ENCODE data around the gene MSI2. TPM values are rescaled to one million over a fixed set of nuclear protein-coding genes. Genes with fewer than 3 reads are reported as not detected.

The MSI2 gene
- total and polyA plus RNA-seq, 2 experiments from 2014 or later: 4.3 to 17.9 TPM

GRCh38 chr17:57530026-57530425 is 273.7 kb downstream of the MSI2 start:
- Histone ChIP-seq H3K27ac (no peak overlapping the region), H3K9me3 (ENCODE audit: low read depth) (no peaks in the 10 kb centered on the region), H3K27me3 (replicated peaks; ENCODE audit: insufficient read depth) (no peaks in the 10 kb centered on the region), H4K20me1 (ENCODE audit: insufficient read depth) (no peaks in the 10 kb centered on the region), H3K9me2 (ENCODE audit: insufficient read depth) (no peaks in the 10 kb centered on the region), H3K4me1 (ENCODE audit: insufficient read depth) (peaks cover 15% of the 10 kb centered on the region), H3K9ac (no peak overlapping the region), H2AFZ (no peak overlapping the region), H3K4me2 (ENCODE audit: unreplicated experiment) (peak overlapping the region; percentile 48), H3F3A (ENCODE audit: insufficient read depth) (0 out of 2 replicates have a peak, but pooled peaks cover 10% of the 10 kb centered on the region), H3K79me2 (ENCODE audit: insufficient read depth) (no peaks in the 10 kb centered on the region), H3K36me3 (ENCODE audit: low read depth) (no peaks in the 10 kb centered on the region), H3K4me3 (no peak overlapping the region)
- no peak for TF ChIP-seq EZH2phosphoT487 (IDR thresholded peaks at IDR 0.05; ENCODE audit: insufficient read depth, low read depth)
- no peak for TF ChIP-seq EZH2 (IDR thresholded peaks at IDR 0.05; ENCODE audit: insufficient read depth, poor library complexity, severe bottlenecking)
- in situ Hi-C loops (cut with MboI): no loop called here
- WGBS, 2 experiments (ENCODE audit: low coverage in 1 of 2, low lambda C conversion rate in 2 of 2, missing lambda C conversion rate in 2 of 2): 38 to 48% methylated on average over 3 of the region's 3 CpGs
- DNase-seq: peak; percentile 45

- H4K20me1 ChIP-seq (ENCODE audit: insufficient read depth): no peaks in the 10 kb centered on the region
- no peaks in the 10 kb centered on the region for H3K27me3 ChIP-seq (replicated peaks; ENCODE audit: insufficient read depth)
- H3K4me3 ChIP-seq: no peak overlapping the region
- no peak overlapping the region for H3K9ac ChIP-seq
- no peaks in the 10 kb centered on the region for H3K36me3 ChIP-seq (ENCODE audit: low read depth)
- no peak overlapping the region for H3K27ac ChIP-seq
- DNase-seq: peak; percentile 11
- no peaks in the 10 kb centered on the region for H3K9me3 ChIP-seq (ENCODE audit: low read depth)
- H3K4me1 ChIP-seq (ENCODE audit: insufficient read depth): peaks cover 15% of the 10 kb centered on the region
- H2AFZ ChIP-seq: no peak overlapping the region
- WGBS, 2 experiments (ENCODE audit: low coverage in 1 of 2, low lambda C conversion rate in 2 of 2, missing lambda C conversion rate in 2 of 2): 64 to 68% methylated on average over 4 of the region's 4 CpGs
- in situ Hi-C loops (cut with MboI): no loop called here
- no peak for TF ChIP-seq EZH2 (IDR thresholded peaks at IDR 0.05; ENCODE audit: insufficient read depth, poor library complexity, severe bottlenecking)
- TF ChIP-seq EZH2phosphoT487 (IDR thresholded peaks at IDR 0.05; ENCODE audit: insufficient read depth, low read depth): no peak
- H3K9me2 ChIP-seq (ENCODE audit: insufficient read depth): no peaks in the 10 kb centered on the region
- H3K4me2 ChIP-seq (ENCODE audit: unreplicated experiment): peak overlapping the region; percentile 48
- no peaks in the 10 kb centered on the region for H3K79me2 ChIP-seq (ENCODE audit: insufficient read depth)
- 0 out of 2 replicates have a peak, but pooled peaks cover 10% of the 10 kb centered on the region for H3F3A ChIP-seq (ENCODE audit: insufficient read depth)
These were observed 274.2 kb downstream of the MSI2 start for GRCh38 chr17:57530508-57530907.

- no peaks in the 10 kb centered on the region for H4K20me1 ChIP-seq (ENCODE audit: insufficient read depth)
- H3K36me3 ChIP-seq (ENCODE audit: low read depth): no peaks in the 10 kb centered on the region
- no peaks in the 10 kb centered on the region for H3K27me3 ChIP-seq (replicated peaks; ENCODE audit: insufficient read depth)
- WGBS, 2 experiments (ENCODE audit: low coverage in 1 of 2, low lambda C conversion rate in 2 of 2, missing lambda C conversion rate in 2 of 2): 77 to 90% methylated on average over 7 of the region's 7 CpGs
- no peak for TF ChIP-seq EZH2 (IDR thresholded peaks at IDR 0.05; ENCODE audit: insufficient read depth, poor library complexity, severe bottlenecking)
- TF ChIP-seq EZH2phosphoT487 (IDR thresholded peaks at IDR 0.05; ENCODE audit: insufficient read depth, low read depth): no peak
- H3K27ac ChIP-seq: no peak overlapping the region
- 0 out of 2 replicates have a peak, but pooled peaks cover 10% of the 10 kb centered on the region for H3F3A ChIP-seq (ENCODE audit: insufficient read depth)
- H3K4me2 ChIP-seq (ENCODE audit: unreplicated experiment): no peak overlapping the region
- no peak overlapping the region for H2AFZ ChIP-seq
- no peaks in the 10 kb centered on the region for H3K9me2 ChIP-seq (ENCODE audit: insufficient read depth)
- H3K4me3 ChIP-seq: no peak overlapping the region
- in situ Hi-C loops (cut with MboI): no loop called here
- H3K4me1 ChIP-seq (ENCODE audit: insufficient read depth): peaks cover 15% of the 10 kb centered on the region
- H3K9ac ChIP-seq: no peak overlapping the region
- no peaks in the 10 kb centered on the region for H3K9me3 ChIP-seq (ENCODE audit: low read depth)
- H3K79me2 ChIP-seq (ENCODE audit: insufficient read depth): no peaks in the 10 kb centered on the region
- DNase-seq: no peak
These were observed 274.8 kb downstream of the MSI2 start for GRCh38 chr17:57531078-57531477.

GRCh38 chr17:57531648-57532504 is 275.6 kb downstream of the MSI2 start:
- Histone ChIP-seq H3K9ac (no peak overlapping the region), H3K36me3 (ENCODE audit: low read depth) (no peaks in the 10 kb centered on the region), H3K9me2 (ENCODE audit: insufficient read depth) (no peaks in the 10 kb centered on the region), H3K4me1 (ENCODE audit: insufficient read depth) (peaks cover 15% of the 10 kb centered on the region), H3K27me3 (replicated peaks; ENCODE audit: insufficient read depth) (no peaks in the 10 kb centered on the region), H3K9me3 (ENCODE audit: low read depth) (no peaks in the 10 kb centered on the region), H3K27ac (no peak overlapping the region), H3K79me2 (ENCODE audit: insufficient read depth) (no peaks in the 10 kb centered on the region), H3K4me2 (ENCODE audit: unreplicated experiment) (no peak overlapping the region), H4K20me1 (ENCODE audit: insufficient read depth) (no peaks in the 10 kb centered on the region), H3F3A (ENCODE audit: insufficient read depth) (0 out of 2 replicates have a peak, but pooled peaks cover 10% of the 10 kb centered on the region), H2AFZ (no peak overlapping the region), H3K4me3 (no peak overlapping the region)
- 83 to 85% methylated on average over 19 of the region's 19 CpGs for WGBS, 2 experiments (ENCODE audit: low coverage in 1 of 2, low lambda C conversion rate in 2 of 2, missing lambda C conversion rate in 2 of 2)
- no peak for TF ChIP-seq EZH2 (IDR thresholded peaks at IDR 0.05; ENCODE audit: insufficient read depth, poor library complexity, severe bottlenecking)
- TF ChIP-seq EZH2phosphoT487 (IDR thresholded peaks at IDR 0.05; ENCODE audit: insufficient read depth, low read depth): no peak
- in situ Hi-C loops (cut with MboI): no loop called here
- DNase-seq: no peak

Measured in GM23248 (cell line).